IPS-11a (cell line): ENCODE measurements around the gene SMAD2.
"Not testable (repeated sequence)": the region's sequence is repeated elsewhere in the genome, so short reads cannot be mapped to it uniquely, and the experiment has no call there.

Source experiments
- H3K4me3 ChIP-seq: one replicate; pipeline ENCODE4 v1.5.1; 2013; ENCODE audit warnings: low read depth, low read length, control low read depth

SMAD2 gene

DNA sequence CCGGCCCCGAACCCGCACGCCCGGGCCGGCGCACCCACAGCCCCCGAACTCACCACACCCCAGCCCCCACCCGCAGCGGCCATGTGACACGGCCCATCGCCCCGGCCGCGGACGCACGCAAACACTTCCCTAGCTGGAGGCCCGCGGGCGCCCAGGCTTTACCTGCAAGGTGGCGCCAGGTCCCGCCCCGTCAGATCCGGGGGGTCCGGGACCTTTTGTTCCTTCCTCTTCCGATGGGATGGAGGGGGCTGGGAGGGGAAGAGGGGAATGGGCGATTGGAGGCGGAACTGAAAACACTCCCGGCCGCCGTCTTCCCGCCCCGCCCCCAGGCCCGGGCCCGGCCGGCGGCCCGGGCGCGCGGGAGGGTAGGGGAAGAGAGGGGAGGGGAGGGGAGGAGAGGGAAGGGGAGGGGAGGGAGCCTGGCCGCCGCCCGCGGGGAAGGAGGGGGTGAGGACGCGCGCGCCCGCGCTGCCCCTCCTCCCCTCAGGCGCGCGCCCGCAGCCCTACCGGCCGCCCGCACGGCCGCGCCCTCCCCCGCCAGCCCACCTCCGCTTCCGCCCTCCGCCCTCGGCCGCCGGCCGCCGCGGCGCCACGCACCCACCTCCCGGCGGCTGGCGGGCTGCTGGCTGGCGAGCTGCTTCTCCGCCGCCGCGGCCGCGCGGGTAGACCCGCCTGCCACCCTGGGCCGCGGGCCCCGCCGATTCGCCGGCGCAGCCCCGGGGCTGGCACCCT is at the start of gene SMAD2:
SMAD2 (minus strand) TSS at position 461 of the 732 bp plus-strand sequence. CDS start 33,903 bp downstream, outside the sequence.
- H3K4me3 ChIP-seq, result peak within 1 kb of the TSS; percentile 75

DNA sequence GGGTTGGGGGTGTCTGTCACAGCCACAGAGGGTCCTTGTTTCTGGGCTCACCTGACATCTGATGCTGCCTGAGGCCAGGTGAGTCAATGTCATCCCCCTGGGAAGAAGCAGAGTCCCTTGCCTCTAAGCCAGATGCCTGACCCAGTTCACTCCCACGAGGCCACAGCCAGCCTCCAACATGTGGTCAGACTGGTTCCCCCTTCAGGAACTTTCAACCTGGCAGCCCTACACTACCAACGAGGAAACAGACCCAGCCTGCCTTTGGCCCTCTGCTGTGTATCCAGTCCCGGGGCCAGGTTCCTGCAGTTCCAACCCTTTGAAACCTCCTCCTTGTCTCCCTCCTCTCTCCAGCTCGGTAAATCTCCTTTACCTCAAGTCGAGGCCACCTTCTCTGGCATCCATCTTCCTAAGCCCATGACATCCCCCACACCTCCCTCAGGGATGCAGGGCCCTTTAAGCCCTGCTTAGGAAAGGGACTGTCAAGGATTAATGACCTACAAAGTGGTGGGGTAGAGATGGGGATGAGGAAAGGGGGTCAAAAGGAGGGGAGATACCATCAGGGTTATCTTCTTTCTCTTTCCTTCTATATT is 49.2 kb upstream of the SMAD2 start:
- no peak overlapping the region for H3K4me3 ChIP-seq

DNA sequence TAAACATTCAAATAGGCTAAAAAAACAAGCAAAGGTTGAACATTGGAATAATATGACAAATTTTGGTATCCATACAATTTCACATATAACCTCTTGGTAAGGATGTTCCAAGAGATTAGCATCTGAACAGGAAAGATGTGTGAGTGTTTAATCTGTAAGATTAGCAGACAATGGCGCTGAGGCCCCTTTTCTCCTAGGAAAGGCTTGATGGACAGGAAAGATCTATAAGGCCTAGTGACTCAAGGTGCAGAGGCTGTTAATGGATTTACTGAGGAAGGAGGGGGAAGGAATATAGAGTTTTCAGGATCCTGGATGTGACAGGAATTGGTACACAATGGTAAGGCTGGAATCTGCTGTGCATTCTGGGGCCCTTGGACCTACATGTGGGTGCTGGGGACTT is 48.1 kb upstream of the SMAD2 start:
- H3K4me3 ChIP-seq, result no peak overlapping the region

- H3K4me3 ChIP-seq, result no peak overlapping the region
Measured at GRCh38 chr18:47978141-47978540, 47.7 kb upstream of the SMAD2 start.

DNA sequence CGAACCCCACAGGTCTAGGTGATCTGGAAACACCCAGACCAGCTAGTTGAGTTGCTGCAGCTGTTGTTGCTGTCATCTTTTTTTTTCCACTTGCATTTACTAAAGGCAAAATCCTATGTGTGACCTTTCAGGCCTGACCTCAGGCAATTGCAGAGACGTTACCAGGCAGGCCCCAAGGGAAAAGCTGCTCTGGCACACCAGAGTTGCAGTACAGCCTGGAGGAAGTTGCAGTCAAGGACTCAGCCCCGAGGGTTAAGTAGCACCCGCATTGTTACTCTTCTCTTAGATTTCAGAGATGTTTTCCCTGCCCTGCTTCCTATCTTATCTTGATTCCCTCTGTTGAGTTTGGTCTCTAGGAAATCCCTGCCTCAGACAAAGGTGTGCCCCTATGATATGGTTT is 45.2 kb upstream of the SMAD2 start:
- H3K4me3 ChIP-seq, result no peak overlapping the region

DNA sequence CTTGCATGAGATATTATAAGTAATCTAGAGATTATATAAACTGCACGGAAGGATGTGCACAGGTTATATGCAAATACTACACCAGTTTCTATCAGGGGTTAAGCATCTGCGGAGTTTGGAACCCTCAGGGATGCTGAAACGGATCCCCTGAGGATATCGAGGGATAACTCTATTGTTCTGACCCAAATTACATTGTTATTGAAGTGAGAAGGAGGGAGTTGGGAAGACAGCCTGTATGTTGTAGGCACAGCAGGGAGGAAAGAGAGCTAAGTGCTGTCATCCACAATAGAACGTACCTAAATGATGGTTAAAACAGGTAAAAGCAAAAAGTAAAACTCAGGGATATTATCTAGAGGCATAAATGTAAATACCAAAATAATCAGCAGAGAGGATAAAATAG is 44.6 kb upstream of the SMAD2 start:
- H3K4me3 ChIP-seq, result no peak overlapping the region

GRCh38 chr18:47970664-47971531 is 40.4 kb upstream of the SMAD2 start:
- H3K4me3 ChIP-seq, result no peak overlapping the region

DNA sequence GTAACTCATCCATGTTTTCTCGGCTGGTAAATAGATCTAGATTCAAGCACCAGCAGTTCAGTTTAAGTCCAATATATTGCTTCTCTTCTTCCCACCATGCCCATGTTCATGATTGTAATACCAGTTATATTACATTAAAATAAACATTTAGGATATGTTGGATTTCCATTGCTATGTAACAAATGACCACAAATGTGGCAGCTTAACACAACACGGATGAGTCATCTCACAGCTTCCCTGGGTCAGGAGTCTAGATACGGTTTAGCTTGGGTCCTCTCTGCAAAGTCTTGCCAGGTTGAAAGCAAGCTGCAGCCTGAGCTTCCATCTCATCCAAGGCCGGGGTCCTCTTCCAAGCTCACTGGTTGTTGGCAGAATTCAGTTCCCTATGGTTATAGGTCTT is 39.4 kb upstream of the SMAD2 start:
- no peak overlapping the region for H3K4me3 ChIP-seq

GRCh38 chr18:47968721-47969120 is 38.3 kb upstream of the SMAD2 start:
- H3K4me3 ChIP-seq, result no peak overlapping the region

DNA sequence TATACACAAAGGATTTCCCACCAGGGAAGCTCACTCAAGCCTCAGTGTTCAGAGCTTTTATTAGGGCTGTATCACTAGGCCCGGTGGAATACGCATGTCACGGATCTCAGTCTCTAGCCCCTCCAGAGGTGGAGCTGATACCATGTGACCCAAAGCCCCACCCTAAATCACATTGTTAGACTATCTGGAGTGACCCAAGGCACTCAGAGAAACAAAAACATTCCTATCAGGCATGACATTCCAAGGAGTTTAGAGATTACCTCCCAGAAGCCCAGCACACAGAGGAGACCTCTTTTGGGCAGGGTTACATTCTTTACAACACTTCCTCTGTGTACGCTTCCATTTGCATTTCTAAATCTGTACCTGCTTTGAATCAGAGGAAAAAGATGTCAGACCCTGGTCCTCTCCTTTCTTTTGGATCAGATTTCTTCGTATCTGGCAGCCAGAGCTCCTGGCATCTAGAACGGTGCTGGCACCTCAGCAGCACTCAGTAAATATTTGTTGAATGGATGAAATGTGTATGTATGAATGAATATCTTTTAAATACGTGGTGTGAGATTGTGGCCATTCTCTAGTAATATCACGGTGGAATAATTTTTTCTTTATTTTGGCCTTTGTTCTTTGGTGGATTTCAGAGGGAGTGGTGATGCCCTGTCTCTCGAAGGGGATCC is 37.7 kb upstream of the SMAD2 start:
- no peak overlapping the region for H3K4me3 ChIP-seq

DNA sequence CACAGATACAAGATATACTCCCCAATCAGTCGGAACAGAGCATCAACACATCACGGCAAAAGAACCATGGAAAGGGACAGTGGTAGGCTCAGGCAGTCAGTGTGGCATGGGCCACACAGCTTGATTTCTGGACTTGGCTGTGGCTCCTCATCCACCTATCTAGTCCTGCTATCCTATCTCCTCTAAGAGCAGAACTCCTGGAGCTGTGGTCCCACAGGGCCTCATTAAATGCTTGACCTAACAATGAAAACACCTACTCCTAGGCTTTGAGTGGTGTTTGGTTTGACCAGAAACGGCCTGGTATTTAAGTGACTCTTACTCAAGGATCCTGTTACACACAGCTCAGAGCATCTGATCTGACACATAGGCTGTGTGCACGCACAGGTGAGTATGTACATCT is 33.6 kb upstream of the SMAD2 start:
- no peak overlapping the region for H3K4me3 ChIP-seq

DNA sequence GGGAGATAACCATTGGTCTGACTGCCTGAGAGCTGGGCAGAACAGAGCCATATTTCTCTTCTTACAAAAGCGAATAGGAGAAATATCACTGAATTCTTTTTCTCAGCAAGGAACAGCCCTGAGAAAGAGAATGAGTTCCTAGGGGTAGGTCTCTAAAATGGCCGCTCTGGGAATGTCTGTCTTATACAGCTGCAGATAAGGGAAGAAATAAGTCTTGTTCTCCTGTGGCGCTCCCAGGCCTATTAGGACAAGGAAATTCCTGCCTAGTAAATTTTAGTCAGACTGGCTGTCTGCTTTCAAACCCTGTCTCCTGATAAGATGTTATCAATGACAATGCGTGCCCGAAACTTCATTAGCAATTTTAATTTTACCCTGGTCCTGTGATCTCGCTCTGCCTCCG is 30.5 kb upstream of the SMAD2 start:
- H3K4me3 ChIP-seq, result not testable (repeated sequence)

DNA sequence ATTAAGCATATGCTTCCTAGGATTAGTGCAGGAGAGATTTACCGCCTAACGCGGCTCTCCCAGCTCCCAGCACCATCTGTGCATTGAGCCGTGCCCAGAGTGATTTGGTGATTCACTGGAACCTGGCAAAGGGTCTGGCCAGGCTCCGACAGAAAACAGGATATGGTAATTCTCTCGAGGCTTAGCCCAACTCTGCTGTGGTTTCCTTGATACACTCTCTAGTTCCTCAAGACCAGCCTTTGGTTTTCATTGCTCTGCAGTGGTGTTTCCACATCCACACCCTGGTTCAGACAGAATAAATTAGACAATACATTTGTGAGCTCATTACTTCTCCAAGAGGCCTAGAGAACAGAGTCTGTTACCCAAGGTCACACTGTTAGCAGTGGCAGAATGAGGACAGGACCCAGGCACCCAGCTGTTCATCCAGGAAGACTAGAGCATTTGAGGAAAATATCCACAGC is 23.0 kb upstream of the SMAD2 start:
- H3K4me3 ChIP-seq, result no peak overlapping the region

DNA sequence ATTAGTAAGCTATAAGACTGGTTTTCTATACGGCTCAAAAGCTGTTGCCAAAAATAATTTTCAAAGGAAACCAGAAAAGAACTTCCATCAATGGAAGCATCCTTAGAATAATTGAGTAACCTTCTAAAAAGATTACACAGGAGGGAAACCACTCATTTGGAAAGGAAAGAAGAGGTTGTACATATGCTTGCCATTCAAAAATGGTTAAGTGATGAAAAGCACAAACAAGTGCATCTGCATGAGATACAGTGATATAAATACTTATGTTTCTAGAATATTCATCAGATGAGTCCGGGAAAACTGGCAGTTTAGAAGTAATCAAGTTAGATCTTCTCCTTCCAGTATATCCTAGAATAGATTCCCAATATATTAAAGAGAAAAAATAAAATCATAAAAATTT is 20.1 kb upstream of the SMAD2 start:
- no peak overlapping the region for H3K4me3 ChIP-seq

DNA sequence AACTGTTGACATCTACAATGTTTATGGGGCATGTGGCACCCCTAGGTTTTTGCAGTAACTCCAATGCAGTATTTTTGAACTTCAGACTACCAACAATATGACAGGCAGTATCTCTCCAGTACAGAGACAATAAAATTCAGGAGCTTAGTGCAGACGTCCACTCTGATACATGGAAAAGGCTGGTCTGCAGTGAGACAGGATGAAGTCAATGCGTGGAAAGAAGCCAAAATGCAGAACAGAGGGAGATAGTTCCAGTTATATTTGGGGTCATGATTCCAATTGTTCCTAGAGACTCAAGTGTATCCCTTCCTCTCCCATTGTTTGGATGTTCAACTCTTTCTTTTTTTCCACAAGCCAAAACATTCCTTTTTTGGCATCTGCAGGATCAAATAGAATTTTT is 18.7 kb upstream of the SMAD2 start:
- no peak overlapping the region for H3K4me3 ChIP-seq

GRCh38 chr18:47946889-47947288 is 16.4 kb upstream of the SMAD2 start:
- no peak overlapping the region for H3K4me3 ChIP-seq

GRCh38 chr18:47944972-47945852 is 14.8 kb upstream of the SMAD2 start:
- H3K4me3 ChIP-seq, result no peak overlapping the region

DNA sequence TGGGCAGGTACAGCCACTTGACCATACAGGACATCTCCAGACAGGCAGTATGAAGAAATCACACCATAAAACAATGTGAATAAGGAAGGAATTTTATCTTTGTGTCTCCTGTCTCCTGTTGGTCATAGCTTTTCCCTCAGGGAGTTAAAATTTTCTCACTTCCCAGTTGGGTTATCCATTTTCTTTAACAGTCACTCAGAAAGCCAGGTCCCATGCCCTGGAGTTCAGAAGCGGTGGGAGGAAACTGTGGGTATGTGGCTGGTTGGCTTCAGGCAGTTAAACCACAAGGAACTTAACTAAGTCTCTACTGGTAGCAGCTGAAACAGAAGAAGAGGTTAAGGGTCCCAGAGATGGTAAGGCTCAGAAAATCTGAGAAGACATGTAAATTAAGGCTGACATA is 6.5 kb upstream of the SMAD2 start:
- H3K4me3 ChIP-seq, result no peak overlapping the region

GRCh38 chr18:47935321-47936055 is 5.0 kb upstream of the SMAD2 start:
- H3K4me3 ChIP-seq, result no peak overlapping the region

- H3K4me3 ChIP-seq, result no peak overlapping the region
Measured at GRCh38 chr18:47932603-47933002, 2.1 kb upstream of the SMAD2 start.
